Tracheal epithelial cell (primary cell): ENCODE measurements around the gene LDHAL6B. TPM values are rescaled to one million over a fixed set of nuclear protein-coding genes. Genes with fewer than 3 reads are reported as not detected.

Experiments
- total RNA-seq: library from RNA; depleted of rRNA; stranded (reverse); fragments of >200 nt; gene quantifications from 2 replicates; pipeline ENCODE4 v1.2.1, GENCODE V29; 2014

The LDHAL6B gene
- not detected in 2 replicates for total RNA-seq

GRCh38 chr15:59206623-59207183 is at the start of gene LDHAL6B:
TSS of gene LDHAL6B (plus strand) at chr15:59206843. CDS start at chr15:59206941, 98 bp downstream.

Other genes starting within 250 kb of the LDHAL6B start
- gene RNF111, start 219.2 kb upstream of the LDHAL6B start, total RNA-seq, result 11.1 and 16.8 TPM in 2 replicates
- 2.6 and 6.3 TPM in 2 replicates for gene CCNB2, start 101.7 kb upstream of the LDHAL6B start, total RNA-seq
- 101 and 359 TPM in 2 replicates for gene MYO1E, start 166.0 kb downstream of the LDHAL6B start, total RNA-seq
- 0.21 and 0.72 TPM in 2 replicates for gene FAM81A, start 231.3 kb downstream of the LDHAL6B start, total RNA-seq